Esophagus squamous epithelium (tissue), 5 donors: Measurements from ENCODE around the gene NOL9. TPM values are rescaled to one million over a fixed set of nuclear protein-coding genes. Genes with fewer than 3 reads are reported as not detected.
"Not testable (repeated sequence)": the region's sequence is repeated elsewhere in the genome, so short reads cannot be mapped to it uniquely, and the experiment has no call there.

Experiments used
- DNase-seq: peaks from one replicate; lab custom pipeline; 2025; lab: John Stamatoyannopoulos, UW
- H3K27ac ChIP-seq, 4 donors: fragments of 200-600 bp; sonication (generic); one replicate each; pipeline ENCODE4 v1.5.1; 2016 to 2019; ENCODE audit warnings: mild to moderate bottlenecking in 1 of 4
- H3K27me3 ChIP-seq, 4 donors: fragments of 200-600 bp; sonication (generic); 1 replicate in 3 of 4; 2 replicates in 1 of 4; pipeline versions ENCODE4 v1.5.1 to v1.6.0; 2017 to 2021; ENCODE audit warnings: antibody characterized with exemption in 1 of 4
- H3K36me3 ChIP-seq, 3 donors: fragments of 200-600 bp; sonication (generic); one replicate each; pipeline ENCODE4 v1.5.1; 2016 to 2019
- H3K4me1 ChIP-seq, 3 donors: fragments of 200-600 bp; sonication (generic); one replicate each; pipeline ENCODE4 v1.5.1; 2017 to 2019
- H3K4me3 ChIP-seq, 4 donors: fragments of 200-600 bp; sonication (generic); 1 replicate in 3 of 4; 2 replicates in 1 of 4; pipeline ENCODE4 v1.5.1; 2016 to 2019; ENCODE audit warnings: mild to moderate bottlenecking in 2 of 4, moderate library complexity in 1 of 4
- H3K9me3 ChIP-seq, 3 donors: fragments of 200-600 bp; sonication (generic); one replicate each; pipeline ENCODE4 v1.5.1; 2016 to 2019
- CTCF ChIP-seq, 6 experiments: fragments of 450-650 bp in 4 of 6; fragments of 200-600 bp in 2 of 6; sonication (generic) in 2 of 6; IDR thresholded peaks; one replicate each; pipeline ENCODE4 v1.5.1; 2016 to 2019; ENCODE audit warnings: antibody characterized with exemption in 6 of 6, mild to moderate bottlenecking in 4 of 6, moderate library complexity in 4 of 6
- POLR2A ChIP-seq, 4 donors: fragments of 450-650 bp; IDR thresholded peaks; one replicate each; pipeline ENCODE4 v1.6.1; 2017; ENCODE audit warnings: antibody characterized with exemption in 4 of 4, mild to moderate bottlenecking in 4 of 4, moderate library complexity in 3 of 4
- WGBS, 2 donors: methylation state at CpG; one replicate each; pipeline ENCODE4 v1.1.5; 2018; 5-methylcytosine and 5-hydroxymethylcytosine counted together
- intact Hi-C: fragments of 100-400 bp; cut with DNase I; formaldehyde crosslinking; loops from one replicate; pipeline ENCODE4 v1.15.0; 2022
- total RNA-seq, 4 donors: library from RNA; depleted of rRNA; stranded (reverse); fragments of >200 nt; gene quantifications; one replicate each; pipeline ENCODE4 v1.1.0, GENCODE V29; 2016
- donor health status: DM: yes; HTN: yes; CAD: no.

The NOL9 gene
- total RNA-seq, 4 donors from 2014 or later: 13.0 to 36.4 (median 22.3) TPM

- intact Hi-C loops: no loop called here
- WGBS, 2 donors: 71 to 78% methylated on average over 8 to 12 of the region's 12 CpGs
Observed at GRCh38 chr1:6572653-6573383, 18.5 kb upstream of the NOL9 start.

GRCh38 chr1:6570987-6571386 is 16.7 kb upstream of the NOL9 start:
- no peak for DNase-seq
- H3K9me3 ChIP-seq: peaks cover 0 to 6% (median 0%) of the 10 kb centered on the region in 3 donors
- intact Hi-C loops: no loop called here
- H3K27me3 ChIP-seq: peaks cover 0 to 3% (median 0%) of the 10 kb centered on the region in 4 donors
- no peaks in the 10 kb centered on the region for H3K36me3 ChIP-seq
- H3K4me3 ChIP-seq: no peak overlapping the region
- 67 to 90% methylated on average over 4 to 5 of the region's 5 CpGs for WGBS, 2 donors
- H3K4me1 ChIP-seq: no peaks in the 10 kb centered on the region
- no peak overlapping the region for H3K27ac ChIP-seq
- TF ChIP-seq POLR2A (IDR thresholded peaks at IDR 0.05) (no peak), CTCF (IDR thresholded peaks at IDR 0.05) (no peak)

More at GRCh38 chr1:6572653-6573383, 18.5 kb upstream of the NOL9 start:
- Histone ChIP-seq H3K4me3 (no peak overlapping the region), H3K27me3 (no peaks in the 10 kb centered on the region), H3K9me3 (peaks cover 0 to 6% (median 0%) of the 10 kb centered on the region in 3 donors), H3K4me1 (no peaks in the 10 kb centered on the region), H3K36me3 (no peaks in the 10 kb centered on the region), H3K27ac (no peak overlapping the region)
- no peak for DNase-seq
- no peak for TF ChIP-seq POLR2A (IDR thresholded peaks at IDR 0.05)
- TF ChIP-seq CTCF (IDR thresholded peaks at IDR 0.05): no peak

GRCh38 chr1:6570100-6570499 is 15.8 kb upstream of the NOL9 start:
- Histone ChIP-seq H3K27me3 (peaks cover 0 to 6% (median 0%) of the 10 kb centered on the region in 4 donors), H3K36me3 (no peaks in the 10 kb centered on the region), H3K27ac (no peak overlapping the region), H3K4me1 (no peaks in the 10 kb centered on the region), H3K9me3 (peaks cover 0 to 6% (median 0%) of the 10 kb centered on the region in 3 donors), H3K4me3 (no peak overlapping the region)
- WGBS, 2 donors: 58 to 72% methylated on average over 2 to 3 of the region's 3 CpGs
- TF ChIP-seq CTCF (IDR thresholded peaks at IDR 0.05): no peak
- TF ChIP-seq POLR2A (IDR thresholded peaks at IDR 0.05): no peak
- intact Hi-C loops: no loop called here
- no peak for DNase-seq

- Histone ChIP-seq H3K4me3 (no peak overlapping the region), H3K36me3 (no peaks in the 10 kb centered on the region), H3K27me3 (peaks cover 0 to 11% (median 0%) of the 10 kb centered on the region in 4 donors), H3K4me1 (no peaks in the 10 kb centered on the region), H3K27ac (no peak overlapping the region), H3K9me3 (peaks cover 0 to 6% (median 0%) of the 10 kb centered on the region in 3 donors)
- 88 to 89% methylated on average over 11 of the region's 11 CpGs for WGBS, 2 donors
- no peak for TF ChIP-seq POLR2A (IDR thresholded peaks at IDR 0.05)
- TF ChIP-seq CTCF (IDR thresholded peaks at IDR 0.05): no peak
- intact Hi-C loops: no loop called here
- no peak for DNase-seq
Observed at GRCh38 chr1:6569033-6569432, 14.7 kb upstream of the NOL9 start.

- Histone ChIP-seq H3K36me3 (no peaks in the 10 kb centered on the region), H3K27me3 (peaks cover 0 to 5% (median 0%) of the 10 kb centered on the region in 4 donors), H3K9me3 (no peaks in the 10 kb centered on the region), H3K4me1 (peaks cover under 1 to 2% (median 1%) of the 10 kb centered on the region in 3 donors), H3K27ac (no peak overlapping the region), H3K4me3 (no peak overlapping the region)
- 60 to 77% methylated on average over 9 of the region's 9 CpGs for WGBS, 2 donors
- TF ChIP-seq POLR2A (IDR thresholded peaks at IDR 0.05) (no peak), CTCF (IDR thresholded peaks at IDR 0.05) (no peak)
- intact Hi-C loops: no loop called here
- no peak for DNase-seq
Observed at GRCh38 chr1:6560267-6560666, 6.0 kb upstream of the NOL9 start.

- intact Hi-C loops: loop anchor here (10.0 kb wide), 1 partner anchor 66 kb away; the partner anchor contains the start of gene THAP3
- not testable (repeated sequence) for H3K9me3 ChIP-seq, DNase-seq
Observed at GRCh38 chr1:6559161-6559560, 4.8 kb upstream of the NOL9 start.

More at GRCh38 chr1:6559161-6559560, 4.8 kb upstream of the NOL9 start:
- WGBS, 2 donors: 64 to 91% methylated on average over 4 to 11 of the region's 11 CpGs
- not testable (repeated sequence) for H3K27ac ChIP-seq, H3K27me3 ChIP-seq, H3K4me3 ChIP-seq, H3K36me3 ChIP-seq
- peaks cover 7 to 10% (median 9%) of the 10 kb centered on the region in 3 donors for H3K4me1 ChIP-seq
